Activated T-cell treated with anti-CD3 and anti-CD28 coated beads for 1 hour (primary cell): ENCODE results near the gene RBM25.
A peak's percentile ranks its signal among the peaks of the same experiment; 100 is the strongest.

Source experiments
- DNase-seq: peaks from one replicate; pipeline ENCODE4 v3.0.0-alpha.2; 2020; ENCODE audit warnings: low read depth

RBM25 gene

GRCh38 chr14:73102806-73103497 is 44.6 kb downstream of the RBM25 start:
- DNase-seq, result no peak

- no peak for DNase-seq
Observed at GRCh38 chr14:73105050-73105449, 46.7 kb downstream of the RBM25 start.

GRCh38 chr14:73105727-73106126 is 47.4 kb downstream of the RBM25 start:
- DNase-seq, result no peak

- DNase-seq, result no peak
Observed at GRCh38 chr14:73116079-73116665, 57.8 kb downstream of the RBM25 start.

GRCh38 chr14:73124180-73124894 is 66.0 kb downstream of the RBM25 start:
- no peak for DNase-seq

GRCh38 chr14:73125169-73125588 is 66.8 kb downstream of the RBM25 start:
- no peak for DNase-seq

- DNase-seq, result no peak
Observed at GRCh38 chr14:73125746-73126145, 67.4 kb downstream of the RBM25 start.

- no peak for DNase-seq
Observed at GRCh38 chr14:73133795-73134194, 75.5 kb downstream of the RBM25 start.

GRCh38 chr14:73136085-73136386 is 77.7 kb downstream of the RBM25 start:
- no peak for DNase-seq

GRCh38 chr14:73136387-73137225 is 78.3 kb downstream of the RBM25 start, which contains the start of gene PSEN1:
PSEN1 (plus strand) TSS chr14:73136507; CDS start chr14:73148020, 11,513 bp downstream.
- peak; percentile 99 for DNase-seq

- no peak for DNase-seq
Observed at GRCh38 chr14:73140811-73141323, 82.5 kb downstream of the RBM25 start.

GRCh38 chr14:73142216-73142615 is 83.9 kb downstream of the RBM25 start:
- DNase-seq, result no peak

- DNase-seq, result no peak
Observed at GRCh38 chr14:73143003-73143402, 84.7 kb downstream of the RBM25 start.

- no peak for DNase-seq
Observed at GRCh38 chr14:73143617-73144016, 85.3 kb downstream of the RBM25 start.

GRCh38 chr14:73145371-73145770 is 87.0 kb downstream of the RBM25 start:
- no peak for DNase-seq

- no peak for DNase-seq
Observed at GRCh38 chr14:73146111-73146510, 87.8 kb downstream of the RBM25 start.

GRCh38 chr14:73149753-73150152 is 91.4 kb downstream of the RBM25 start:
- no peak for DNase-seq

GRCh38 chr14:73153272-73153671 is 94.9 kb downstream of the RBM25 start:
- DNase-seq, result no peak

- DNase-seq, result no peak
Observed at GRCh38 chr14:73162251-73162650, 103.9 kb downstream of the RBM25 start.

GRCh38 chr14:73166399-73166798 is 108.1 kb downstream of the RBM25 start:
- no peak for DNase-seq

GRCh38 chr14:73167727-73168126 is 109.4 kb downstream of the RBM25 start:
- no peak for DNase-seq

- no peak for DNase-seq
Observed at GRCh38 chr14:73168274-73168673, 109.9 kb downstream of the RBM25 start.
